CD4-positive, alpha-beta T cell (primary cell): Measurements from ENCODE around the gene SLC46A1. TPM values are rescaled to one million over a fixed set of nuclear protein-coding genes. Genes with fewer than 3 reads are reported as not detected.

Experiments used
- ATAC-seq: fragments of 200-7000 bp; cut with Tn5 transposase; one replicate; pipeline ENCODE4 v1.10.0; 2022; ENCODE audit warnings: mild to moderate bottlenecking; ENCODE audit not compliant: poor library complexity
- CTCF ChIA-PET: fragments of 350-600 bp; sonication (Branson Sonifier 250); formaldehyde crosslinking; loops from one replicate; lab custom pipeline; 2021; ENCODE audit warnings: antibody characterized with exemption, inconsistent platforms; lab: Charles Lee
- POLR2A ChIA-PET: fragments of 350-600 bp; sonication (Branson Sonifier 250); formaldehyde crosslinking; loops from one replicate; lab custom pipeline; 2021; ENCODE audit warnings: antibody characterized with exemption, inconsistent platforms; lab: Charles Lee
- DNase-seq, 14 experiments: peaks; one replicate each; pipeline ENCODE4 v3.0.0-alpha.2; 2013 to 2020; ENCODE audit warnings: mixed read lengths in 2 of 14
- H3K27ac ChIP-seq, 2 donors: one replicate each; pipeline versions ENCODE4 v1.5.1 to v1.7.0; 2013; ENCODE audit warnings: low read length in 2 of 2, low read depth in 1 of 2, mild to moderate bottlenecking in 1 of 2
- H3K27me3 ChIP-seq, 2 experiments: 1 replicate in 1 of 2; 2 replicates in 1 of 2; pipeline versions ENCODE4 v1.6.1 to v1.7.0; 2013; ENCODE audit warnings: low read length in 2 of 2, control low read depth in 1 of 2, mild to moderate bottlenecking in 1 of 2, moderate library complexity in 1 of 2; ENCODE audit not compliant: insufficient read depth in 2 of 2, control insufficient read depth in 1 of 2
- H3K36me3 ChIP-seq: one replicate; pipeline ENCODE4 v1.6.1; 2013; ENCODE audit warnings: low read length, control low read depth; ENCODE audit not compliant: insufficient read depth
- H3K4me1 ChIP-seq: one replicate; pipeline ENCODE4 v1.6.1; 2013; ENCODE audit warnings: low read length, control low read depth; ENCODE audit not compliant: insufficient read depth
- H3K4me3 ChIP-seq: one replicate; pipeline ENCODE4 v1.5.1; 2013; ENCODE audit warnings: mild to moderate bottlenecking, low read length, moderate library complexity
- H3K9me3 ChIP-seq, 2 experiments: 1 replicate in 1 of 2; 2 replicates in 1 of 2; pipeline versions ENCODE4 v1.6.1 to v1.7.0; 2013; ENCODE audit warnings: low read length in 2 of 2, mild to moderate bottlenecking in 2 of 2, control low read depth in 1 of 2, moderate library complexity in 1 of 2; ENCODE audit not compliant: control insufficient read depth in 1 of 2, insufficient read depth in 1 of 2
- H3K27ac Mint-ChIP-seq: one replicate; pipeline ENCODE4 v1.8.0; 2020; ENCODE audit warnings: mixed read lengths
- H3K27me3 Mint-ChIP-seq: one replicate; pipeline ENCODE4 v1.8.0; 2021; ENCODE audit warnings: mixed read lengths
- H3K36me3 Mint-ChIP-seq: one replicate; pipeline ENCODE4 v1.8.0; 2021; ENCODE audit warnings: low read depth, mixed read lengths
- H3K4me1 Mint-ChIP-seq: one replicate; pipeline ENCODE4 v1.8.0; 2021; ENCODE audit warnings: low read depth, mixed read lengths
- H3K4me3 Mint-ChIP-seq: one replicate; pipeline ENCODE4 v1.8.0; 2020; ENCODE audit warnings: mild to moderate bottlenecking, mixed read lengths
- H3K9me3 Mint-ChIP-seq: one replicate; pipeline ENCODE4 v1.8.0; 2020; ENCODE audit warnings: mixed read lengths
- intact Hi-C, 2 experiments: fragments of 100-400 bp; cut with DNase I in 1 of 2; cut with micrococcal nuclease in 1 of 2; formaldehyde crosslinking; loops; one replicate each; pipeline versions ENCODE4 v1.15.1 to v1.9.0; 2023 to 2025; cut with DNase I, micrococcal nuclease
- total RNA-seq, 174 experiments: library from RNA in 2 of 174; stranded (reverse) in 2 of 174; gene quantifications; one replicate each; pipeline ENCODE4 v1.2.3 and lab custom pipeline; 2021 to 2026
- TF ChIP-seq, protein P1 (sequence below): fragments of 200-600 bp; IDR thresholded peaks from one replicate; pipeline ENCODE4 v1.8.0; 2022; ENCODE audit warnings: antibody characterized with exemption, mild to moderate bottlenecking

SLC46A1 gene
- total RNA-seq, 2 experiments from 2014 or later = 0.44 to 0.45 TPM

DNA sequence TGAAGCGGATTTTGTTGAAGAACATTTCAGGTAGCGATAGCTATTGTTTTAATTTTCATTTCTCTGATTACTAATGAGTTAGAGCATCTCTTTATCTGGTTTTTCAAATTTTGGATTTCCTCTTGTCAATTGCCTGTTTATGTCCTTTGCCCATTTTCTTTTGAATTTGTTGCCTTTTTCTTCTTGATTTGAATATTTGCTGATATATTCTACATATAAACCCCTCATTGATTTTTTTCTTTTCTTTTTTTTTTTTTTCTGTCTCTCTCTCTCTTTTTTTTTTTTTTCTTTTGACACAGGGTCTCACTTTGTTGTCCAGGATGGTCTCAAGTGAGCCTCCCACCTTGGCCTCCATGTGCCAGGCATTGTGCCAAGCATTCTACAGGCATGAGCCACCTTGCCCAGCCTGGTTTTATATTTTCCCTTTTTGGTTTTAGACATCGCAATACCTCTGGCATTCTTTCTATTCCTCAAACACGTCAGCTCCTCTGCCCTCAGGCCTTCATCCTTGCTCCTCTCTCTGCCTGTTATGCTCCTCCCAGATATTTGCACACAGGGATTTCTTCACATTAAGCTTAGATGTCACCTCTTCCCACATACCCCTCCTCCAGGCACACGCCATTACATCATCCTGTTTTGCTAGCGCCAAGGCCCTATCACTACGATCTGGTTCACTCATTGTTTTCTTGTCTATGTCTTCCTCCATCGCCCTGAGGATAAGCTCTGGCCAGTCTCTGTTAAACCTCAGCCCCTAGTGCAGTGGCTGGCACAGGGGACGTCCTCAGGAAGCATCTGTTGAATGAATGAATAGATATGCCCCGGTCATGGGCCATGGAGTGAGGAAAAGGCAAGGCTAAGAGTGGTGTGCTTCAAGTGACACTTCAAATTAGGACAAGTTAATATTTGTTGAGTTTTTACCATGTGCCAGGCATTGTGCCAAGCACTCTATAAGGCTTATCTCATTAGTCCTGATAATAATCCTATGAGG lies 25.9 kb downstream of the SLC46A1 start:
- intact Hi-C loops = loop anchor here in 1 of 2 experiments (10.0 kb wide), 1 partner anchor 165 kb away; no protein-coding TSS in a partner anchor
- Mint-ChIP-seq H3K9me3 (no peaks in the 10 kb centered on the region), H3K36me3 (peaks cover 5% of the 10 kb centered on the region), H3K27ac (no peak overlapping the region), H3K4me1 (peaks cover 36% of the 10 kb centered on the region), H3K4me3 (peak overlapping the region; percentile 30), H3K27me3 (peaks cover 8% of the 10 kb centered on the region)
- Histone ChIP-seq H3K4me3 (no peak overlapping the region), H3K4me1 (peaks cover 18% of the 10 kb centered on the region), H3K27ac (no peak overlapping the region), H3K9me3 (no peaks in the 10 kb centered on the region), H3K36me3 (no peaks in the 10 kb centered on the region), H3K27me3 (no peaks in the 10 kb centered on the region)
- POLR2A ChIA-PET = no interaction called here
- ATAC-seq = no peak
- DNase-seq = no peak
- CTCF ChIA-PET = no interaction called here
- TF ChIP-seq, protein P1, sequence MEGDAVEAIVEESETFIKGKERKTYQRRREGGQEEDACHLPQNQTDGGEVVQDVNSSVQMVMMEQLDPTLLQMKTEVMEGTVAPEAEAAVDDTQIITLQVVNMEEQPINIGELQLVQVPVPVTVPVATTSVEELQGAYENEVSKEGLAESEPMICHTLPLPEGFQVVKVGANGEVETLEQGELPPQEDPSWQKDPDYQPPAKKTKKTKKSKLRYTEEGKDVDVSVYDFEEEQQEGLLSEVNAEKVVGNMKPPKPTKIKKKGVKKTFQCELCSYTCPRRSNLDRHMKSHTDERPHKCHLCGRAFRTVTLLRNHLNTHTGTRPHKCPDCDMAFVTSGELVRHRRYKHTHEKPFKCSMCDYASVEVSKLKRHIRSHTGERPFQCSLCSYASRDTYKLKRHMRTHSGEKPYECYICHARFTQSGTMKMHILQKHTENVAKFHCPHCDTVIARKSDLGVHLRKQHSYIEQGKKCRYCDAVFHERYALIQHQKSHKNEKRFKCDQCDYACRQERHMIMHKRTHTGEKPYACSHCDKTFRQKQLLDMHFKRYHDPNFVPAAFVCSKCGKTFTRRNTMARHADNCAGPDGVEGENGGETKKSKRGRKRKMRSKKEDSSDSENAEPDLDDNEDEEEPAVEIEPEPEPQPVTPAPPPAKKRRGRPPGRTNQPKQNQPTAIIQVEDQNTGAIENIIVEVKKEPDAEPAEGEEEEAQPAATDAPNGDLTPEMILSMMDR = no peak

DNA sequence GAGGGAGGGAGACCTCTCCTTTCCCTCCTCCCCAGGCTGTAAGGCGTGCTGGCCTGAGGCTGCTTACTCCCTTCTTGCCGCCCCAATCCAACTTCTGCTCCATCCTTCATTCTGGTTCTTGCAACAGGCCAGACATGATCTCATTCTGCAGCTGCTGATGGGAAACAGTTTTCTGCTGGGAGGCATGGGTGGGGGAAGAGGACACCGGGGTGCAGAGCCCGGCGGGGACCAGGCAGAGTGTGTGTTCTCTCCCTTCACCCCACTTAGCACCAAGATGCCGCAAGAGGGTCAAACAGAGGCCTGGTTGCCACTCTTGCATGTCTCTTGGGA lies 33.1 kb downstream of the SLC46A1 start:
- no peak overlapping the region for H3K27ac Mint-ChIP-seq
- ATAC-seq (no peak), DNase-seq (no peak)
- CTCF ChIA-PET = no interaction called here
- peaks cover 22% of the 10 kb centered on the region for H3K4me1 ChIP-seq
- H3K4me3 Mint-ChIP-seq = peak overlapping the region; percentile 77
- no peaks in the 10 kb centered on the region for H3K9me3 ChIP-seq
- no peaks in the 10 kb centered on the region for H3K27me3 Mint-ChIP-seq
- no peak overlapping the region for H3K27ac ChIP-seq
- H3K4me3 ChIP-seq = peak overlapping the region; percentile 46
- no peaks in the 10 kb centered on the region for H3K27me3 ChIP-seq
- TF ChIP-seq, protein P1 = no peak
- no peaks in the 10 kb centered on the region for H3K36me3 ChIP-seq
- H3K9me3 Mint-ChIP-seq = no peaks in the 10 kb centered on the region
- no peaks in the 10 kb centered on the region for H3K36me3 Mint-ChIP-seq
- intact Hi-C loops = loop anchor here (2.0 kb wide), 2 partner anchors 14 to 54 kb away; partner anchors contain the start of gene TMEM97 (in 1 of the 2)
- H3K4me1 Mint-ChIP-seq = peaks cover 26% of the 10 kb centered on the region
- POLR2A ChIA-PET = interaction anchor here (5.5 to 6.1 kb wide), 2 partner anchors 12 to 16 kb away, joined by 31 to 34 read pairs; partner anchors contain the start of gene POLDIP2

DNA sequence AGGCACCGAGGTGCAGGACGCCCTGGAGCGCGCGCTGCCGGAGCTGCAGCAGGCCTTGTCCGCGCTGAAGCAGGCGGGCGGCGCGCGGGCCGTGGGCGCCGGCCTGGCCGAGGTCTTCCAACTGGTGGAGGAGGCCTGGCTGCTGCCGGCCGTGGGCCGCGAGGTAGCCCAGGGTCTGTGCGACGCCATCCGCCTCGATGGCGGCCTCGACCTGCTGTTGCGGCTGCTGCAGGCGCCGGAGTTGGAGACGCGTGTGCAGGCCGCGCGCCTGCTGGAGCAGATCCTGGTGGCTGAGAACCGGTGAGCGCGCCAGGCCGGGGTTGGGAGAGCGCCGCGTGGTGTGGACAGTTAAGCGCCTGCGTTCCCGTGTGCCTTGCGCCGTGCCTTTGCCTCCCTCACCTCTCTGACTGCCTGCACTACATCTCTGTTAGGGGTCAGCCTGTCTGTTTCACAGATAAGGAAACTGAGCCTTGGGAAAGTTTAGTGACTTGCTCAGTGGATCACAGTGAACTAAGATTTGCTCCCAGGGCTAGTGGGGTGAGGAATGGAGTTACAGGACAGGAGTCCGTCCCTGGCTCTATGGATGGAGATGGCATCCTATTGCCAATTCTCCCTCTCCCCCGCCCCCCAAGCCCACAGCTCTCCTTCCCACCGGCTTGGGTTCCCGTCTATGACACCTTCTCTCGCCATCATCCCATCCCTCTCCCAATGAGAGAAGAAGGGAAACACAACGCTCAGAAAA lies 33.6 kb downstream of the SLC46A1 start:
- POLR2A ChIA-PET = interaction anchor here (1.9 to 6.1 kb wide), 3 partner anchors 13 to 37 kb away, joined by 14 to 34 read pairs (median 31); partner anchors contain the start of genes IFT20, POLDIP2 and TNFAIP1

More for the DNA sequence above, 33.6 kb downstream of the SLC46A1 start:
- DNase-seq (peak in 5 of 14 experiments; percentile 11 to 55 (median 25)), ATAC-seq (no peak)
- TF ChIP-seq, protein P1 = no peak
- Mint-ChIP-seq H3K27me3 (no peaks in the 10 kb centered on the region), H3K9me3 (no peaks in the 10 kb centered on the region), H3K27ac (peak overlapping the region; percentile 75), H3K36me3 (no peaks in the 10 kb centered on the region), H3K4me1 (peaks cover 26% of the 10 kb centered on the region), H3K4me3 (peak overlapping the region; percentile 77)
- CTCF ChIA-PET = interaction anchor here (0.7 to 1.8 kb wide), 3 partner anchors 44 to 773 kb away, joined by 3 to 4 read pairs (median 3); no protein-coding TSS in a partner anchor
- Histone ChIP-seq H3K9me3 (no peaks in the 10 kb centered on the region), H3K27ac (peak overlapping the region in 1 of 2 donors; percentile 29), H3K36me3 (no peaks in the 10 kb centered on the region), H3K4me3 (peak overlapping the region; percentile 83), H3K27me3 (no peaks in the 10 kb centered on the region), H3K4me1 (peaks cover 22% of the 10 kb centered on the region)
- intact Hi-C loops = loop anchor here (2.0 kb wide), 2 partner anchors 14 to 54 kb away; partner anchors contain the start of gene TMEM97 (in 1 of the 2)
